Breast epithelium (tissue), 4 donors: ENCODE data around the gene C1QL3. TPM values are rescaled to one million over a fixed set of nuclear protein-coding genes. Genes with fewer than 3 reads are reported as not detected.

Experiments used
- DNase-seq, 2 donors: peaks; one replicate each; pipeline ENCODE4 v3.0.0-alpha.2; 2019; ENCODE audit warnings: low spot score in 2 of 2
- H3K27ac ChIP-seq, 2 donors: fragments of 200-600 bp; sonication (generic) in 1 of 2; one replicate each; pipeline ENCODE4 v1.5.1; 2016 to 2019; ENCODE audit warnings: mild to moderate bottlenecking in 1 of 2
- H3K27me3 ChIP-seq, 2 donors: fragments of 200-600 bp; sonication (generic) in 1 of 2; one replicate each; pipeline versions ENCODE4 v1.5.1 to v1.6.0; 2017 to 2019; ENCODE audit warnings: control low read depth in 1 of 2, mild to moderate bottlenecking in 1 of 2
- H3K36me3 ChIP-seq: fragments of 200-600 bp; one replicate; pipeline ENCODE4 v1.5.1; 2019
- H3K4me1 ChIP-seq, 2 donors: fragments of 200-600 bp; sonication (generic); one replicate each; pipeline ENCODE4 v1.5.1; 2016 to 2019; ENCODE audit warnings: control low read depth in 1 of 2
- H3K4me3 ChIP-seq, 3 donors: fragments of 200-600 bp; sonication (generic); 1 replicate in 2 of 3; 2 replicates in 1 of 3; pipeline ENCODE4 v1.5.1; 2016 to 2019; ENCODE audit warnings: mild to moderate bottlenecking in 3 of 3, moderate library complexity in 2 of 3
- H3K9me3 ChIP-seq, 2 donors: fragments of 200-600 bp; sonication (generic) in 1 of 2; one replicate each; pipeline ENCODE4 v1.5.1; 2016 to 2019; ENCODE audit warnings: control low read depth in 1 of 2
- CTCF ChIP-seq, 3 donors: fragments of 450-650 bp; IDR thresholded peaks; one replicate each; pipeline ENCODE4 v1.5.1; 2016 to 2017; ENCODE audit warnings: antibody characterized with exemption in 3 of 3, mild to moderate bottlenecking in 3 of 3, moderate library complexity in 3 of 3
- POLR2A ChIP-seq: fragments of 450-650 bp; IDR thresholded peaks from one replicate; pipeline ENCODE4 v1.6.1; 2016; ENCODE audit warnings: antibody characterized with exemption, mild to moderate bottlenecking, moderate library complexity
- POLR2AphosphoS5 ChIP-seq, 3 donors: sonication (generic); formaldehyde crosslinking; IDR thresholded peaks; one replicate each; pipeline ENCODE4 v1.6.1; 2017; ENCODE audit warnings: antibody characterized with exemption in 3 of 3
- intact Hi-C: fragments of 100-400 bp; cut with DNase I; formaldehyde crosslinking; loops from one replicate; pipeline ENCODE4 v1.15.1; 2023; ENCODE audit warnings: low total_unique reads
- total RNA-seq, 3 donors: library from RNA; depleted of rRNA; stranded (reverse); fragments of >200 nt; gene quantifications; one replicate each; pipeline ENCODE4 v1.1.0, GENCODE V29; 2016

C1QL3 gene
- total RNA-seq, 3 donors from 2014 or later = not detected

- DNase-seq = no peak
- intact Hi-C loops = no loop called here
- no peak overlapping the region for H3K27ac ChIP-seq
- H3K4me1 ChIP-seq = peaks cover 0 to 5% of the 10 kb centered on the region in 2 donors
- H3K9me3 ChIP-seq = no peaks in the 10 kb centered on the region
- TF ChIP-seq POLR2A = no peak
- TF ChIP-seq CTCF (IDR thresholded peaks at IDR 0.05) = no peak
- TF ChIP-seq POLR2AphosphoS5 (IDR thresholded peaks at IDR 0.05) = no peak
- H3K27me3 ChIP-seq = peaks cover 7 to 21% of the 10 kb centered on the region in 2 donors
- H3K36me3 ChIP-seq = no peaks in the 10 kb centered on the region
- peak overlapping the region in 1 of 3 donors; percentile 66 for H3K4me3 ChIP-seq
These were observed 2.3 kb downstream of the C1QL3 start for GRCh38 chr10:16519250-16519907.

- H3K4me3 ChIP-seq = no peak overlapping the region
- intact Hi-C loops = no loop called here
- H3K27me3 ChIP-seq = peaks cover 7 to 21% of the 10 kb centered on the region in 2 donors
- H3K9me3 ChIP-seq = no peaks in the 10 kb centered on the region
- no peak for DNase-seq
- peaks cover 0 to 5% of the 10 kb centered on the region in 2 donors for H3K4me1 ChIP-seq
- no peak overlapping the region for H3K27ac ChIP-seq
- H3K36me3 ChIP-seq = no peaks in the 10 kb centered on the region
- TF ChIP-seq CTCF (IDR thresholded peaks at IDR 0.05) (no peak), POLR2AphosphoS5 (IDR thresholded peaks at IDR 0.05) (no peak)
These were observed 2.9 kb downstream of the C1QL3 start for GRCh38 chr10:16518822-16519221.

GRCh38 chr10:16510843-16511242, 10.8 kb downstream of the C1QL3 start:
- Histone ChIP-seq H3K36me3 (no peaks in the 10 kb centered on the region), H3K27ac (no peak overlapping the region), H3K4me1 (no peaks in the 10 kb centered on the region), H3K4me3 (no peak overlapping the region), H3K27me3 (no peaks in the 10 kb centered on the region), H3K9me3 (no peaks in the 10 kb centered on the region)
- no peak for DNase-seq
- intact Hi-C loops = no loop called here
- no peak for TF ChIP-seq CTCF (IDR thresholded peaks at IDR 0.05)
- no peak for TF ChIP-seq POLR2A
- TF ChIP-seq POLR2AphosphoS5 (IDR thresholded peaks at IDR 0.05) = no peak

GRCh38 chr10:16509996-16510395, 11.7 kb downstream of the C1QL3 start:
- intact Hi-C loops = no loop called here
- no peaks in the 10 kb centered on the region for H3K27me3 ChIP-seq
- no peaks in the 10 kb centered on the region for H3K4me1 ChIP-seq
- no peaks in the 10 kb centered on the region for H3K9me3 ChIP-seq
- no peak overlapping the region for H3K4me3 ChIP-seq
- no peak overlapping the region for H3K27ac ChIP-seq
- H3K36me3 ChIP-seq = no peaks in the 10 kb centered on the region
- DNase-seq = no peak
- TF ChIP-seq POLR2AphosphoS5 (IDR thresholded peaks at IDR 0.05) (no peak), POLR2A (no peak), CTCF (IDR thresholded peaks at IDR 0.05) (no peak)

- Histone ChIP-seq H3K4me3 (no peak overlapping the region), H3K27me3 (no peaks in the 10 kb centered on the region), H3K4me1 (no peaks in the 10 kb centered on the region), H3K9me3 (no peaks in the 10 kb centered on the region), H3K27ac (no peak overlapping the region), H3K36me3 (no peaks in the 10 kb centered on the region)
- no peak for TF ChIP-seq POLR2A
- DNase-seq = no peak
- intact Hi-C loops = no loop called here
These were observed 16.5 kb downstream of the C1QL3 start for GRCh38 chr10:16505161-16505560.

- H3K27ac ChIP-seq = no peak overlapping the region
- no peaks in the 10 kb centered on the region for H3K4me1 ChIP-seq
- intact Hi-C loops = no loop called here
- H3K36me3 ChIP-seq = no peaks in the 10 kb centered on the region
- H3K27me3 ChIP-seq = no peaks in the 10 kb centered on the region
- H3K4me3 ChIP-seq = no peak overlapping the region
- no peak for TF ChIP-seq POLR2AphosphoS5 (IDR thresholded peaks at IDR 0.05)
- no peak for TF ChIP-seq POLR2A
- TF ChIP-seq CTCF (IDR thresholded peaks at IDR 0.05) = no peak
- no peak for DNase-seq
- no peaks in the 10 kb centered on the region for H3K9me3 ChIP-seq
These were observed 23.8 kb downstream of the C1QL3 start for GRCh38 chr10:16497911-16498310.
